Hematopoietic multipotent progenitor cell treated with erythropoietin and hydrocortisone succinate and interleukin-3 and kit ligand, for 17 days (in vitro differentiated cells): Measurements from ENCODE around the gene ZNF438.
"Not testable (repeated sequence)": the region's sequence is repeated elsewhere in the genome, so short reads cannot be mapped to it uniquely, and the experiment has no call there.

Source experiments
- DNase-seq: peaks from one replicate; pipeline ENCODE4 v3.0.0-alpha.2; 2015; ENCODE audit warnings: low spot score

Gene ZNF438

DNA sequence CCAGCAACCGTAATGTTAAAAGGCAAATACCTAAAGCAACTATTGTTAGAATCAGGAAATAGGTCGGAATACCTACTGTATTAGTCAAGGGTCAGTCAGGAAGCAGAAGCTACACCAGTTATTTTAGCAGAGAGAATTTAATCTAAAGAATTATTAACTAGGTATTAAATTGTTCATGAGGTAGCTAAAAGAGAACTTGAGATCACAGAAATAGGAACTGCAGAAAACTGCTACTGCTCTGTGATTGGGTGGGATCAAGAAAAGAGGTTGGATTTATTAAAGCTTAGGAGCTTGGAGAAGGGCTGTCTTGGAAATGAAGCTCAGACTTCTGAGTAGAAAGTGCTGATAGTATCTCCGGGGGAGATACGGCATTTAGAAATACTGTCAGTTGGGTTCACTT lies 20.0 kb upstream of the ZNF438 start:
- DNase-seq: no peak

DNA sequence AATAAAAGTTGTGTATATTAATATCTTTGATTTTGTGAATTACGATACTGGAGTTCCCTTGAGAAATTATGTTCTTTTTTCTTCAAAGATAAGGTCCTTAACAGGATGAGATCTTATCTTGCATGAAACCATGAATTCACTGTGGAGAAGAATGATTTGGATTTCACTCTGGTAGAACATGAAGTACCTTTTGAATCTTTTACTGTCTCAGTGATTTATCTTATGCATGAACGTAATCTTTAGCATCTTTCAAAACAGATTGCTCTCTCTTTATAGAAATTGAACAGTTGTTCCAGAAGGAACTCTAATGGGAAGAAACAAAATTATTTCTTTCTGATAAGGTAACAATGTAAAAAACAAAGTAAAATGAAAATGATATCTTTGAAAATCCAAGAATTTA lies 11.0 kb upstream of the ZNF438 start:
- DNase-seq: no peak

DNA sequence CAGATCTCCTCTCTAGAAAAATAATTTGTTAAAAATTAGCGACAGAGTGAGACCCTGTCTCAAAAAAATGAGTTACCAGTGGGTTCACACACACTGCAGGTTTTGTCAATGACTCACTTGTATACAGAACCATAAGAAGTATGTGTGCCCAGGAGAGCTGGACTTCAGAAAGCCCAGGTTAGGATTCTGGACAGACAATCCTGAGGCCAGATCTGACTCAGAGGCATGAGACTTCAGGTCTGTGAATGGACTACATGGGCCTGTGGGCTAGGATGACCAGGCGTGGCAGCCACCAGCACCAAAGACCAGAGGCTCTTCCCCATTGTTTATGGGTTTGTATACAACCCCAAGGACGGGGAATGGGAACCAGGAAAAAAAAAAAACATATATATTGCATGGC lies 9.3 kb upstream of the ZNF438 start:
- DNase-seq: no peak

DNA sequence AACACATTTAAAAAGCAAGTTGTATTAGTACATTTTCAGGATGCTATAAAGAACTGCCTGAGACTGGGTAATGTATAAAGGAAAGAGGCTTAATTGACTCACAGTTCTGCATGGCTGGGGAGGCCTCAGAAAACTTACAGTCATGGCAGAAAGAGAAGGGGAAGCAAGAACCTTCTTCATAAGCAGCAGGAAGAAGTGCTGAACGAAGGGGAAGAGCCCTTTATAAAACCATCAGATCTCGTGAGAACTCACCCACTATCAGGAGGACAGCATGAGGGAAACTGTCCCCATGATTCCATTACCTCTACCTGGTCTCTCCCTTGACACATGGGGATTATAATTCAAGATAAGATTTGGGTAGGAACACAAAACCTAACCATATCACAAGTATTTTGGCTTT lies 7.3 kb upstream of the ZNF438 start:
- not testable (repeated sequence) for DNase-seq

DNA sequence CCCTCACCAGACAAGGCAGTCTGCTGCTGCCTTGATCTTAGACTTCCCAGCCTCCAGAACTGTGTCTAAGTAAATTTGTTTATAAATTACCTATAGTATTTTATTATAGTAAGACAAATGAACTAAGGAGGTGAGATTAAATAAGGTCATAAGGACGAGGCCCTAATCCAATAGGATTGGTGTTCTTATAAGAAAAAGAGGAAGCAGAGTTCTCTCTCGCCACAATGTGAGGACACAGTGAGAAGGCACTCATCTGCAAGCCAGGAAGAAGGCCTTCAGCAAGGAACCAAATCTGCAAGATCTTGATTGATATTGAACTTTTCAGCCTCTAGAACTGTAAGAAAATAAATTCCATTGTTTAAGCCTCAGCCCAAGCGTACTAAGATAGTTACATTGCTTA lies 6.1 kb upstream of the ZNF438 start:
- DNase-seq: no peak

DNA sequence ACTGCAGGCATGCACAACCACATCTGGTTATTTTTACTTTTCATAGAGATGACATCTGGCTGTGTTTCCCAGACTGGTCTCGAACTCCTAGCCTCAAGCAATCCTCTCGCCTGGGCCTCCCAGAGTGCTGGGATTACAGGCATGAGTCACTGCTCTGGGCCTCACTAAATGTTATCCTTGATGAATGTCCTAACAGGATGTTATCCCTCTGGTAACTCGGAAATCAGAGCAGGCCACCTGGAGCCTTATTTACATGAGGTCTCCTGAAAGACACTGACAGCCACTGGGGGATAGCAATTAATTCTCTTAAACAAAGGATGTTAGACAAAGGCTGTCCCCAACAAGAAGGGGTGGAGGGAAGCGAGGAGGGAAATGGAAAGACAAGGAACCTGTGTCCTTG lies 4.5 kb upstream of the ZNF438 start:
- DNase-seq: no peak

DNA sequence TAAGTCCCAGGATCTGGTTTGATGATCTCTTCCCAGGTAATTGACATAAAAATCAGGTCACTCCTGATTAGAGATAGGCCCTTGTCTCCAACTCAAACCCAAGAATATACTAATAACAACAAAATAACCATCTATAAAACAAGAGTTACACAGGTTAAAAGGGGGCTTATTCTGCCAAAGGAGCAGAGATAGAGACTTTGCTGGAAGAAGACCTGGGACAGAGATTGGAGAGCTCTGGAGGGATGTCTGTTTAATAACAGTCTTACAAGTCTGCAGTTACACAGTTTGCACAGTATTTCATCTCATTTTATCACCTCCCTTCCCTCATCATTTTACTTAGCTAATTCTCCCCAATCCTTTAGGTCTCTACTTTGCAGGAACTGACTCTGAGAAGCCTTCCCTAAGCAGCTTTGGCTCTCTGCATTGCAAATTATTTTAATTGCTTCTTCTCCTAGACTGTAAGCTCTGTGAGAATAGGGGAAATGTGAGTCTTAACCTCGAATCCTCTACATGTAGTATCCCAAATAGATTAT lies 3.7 kb upstream of the ZNF438 start:
- no peak for DNase-seq

DNA sequence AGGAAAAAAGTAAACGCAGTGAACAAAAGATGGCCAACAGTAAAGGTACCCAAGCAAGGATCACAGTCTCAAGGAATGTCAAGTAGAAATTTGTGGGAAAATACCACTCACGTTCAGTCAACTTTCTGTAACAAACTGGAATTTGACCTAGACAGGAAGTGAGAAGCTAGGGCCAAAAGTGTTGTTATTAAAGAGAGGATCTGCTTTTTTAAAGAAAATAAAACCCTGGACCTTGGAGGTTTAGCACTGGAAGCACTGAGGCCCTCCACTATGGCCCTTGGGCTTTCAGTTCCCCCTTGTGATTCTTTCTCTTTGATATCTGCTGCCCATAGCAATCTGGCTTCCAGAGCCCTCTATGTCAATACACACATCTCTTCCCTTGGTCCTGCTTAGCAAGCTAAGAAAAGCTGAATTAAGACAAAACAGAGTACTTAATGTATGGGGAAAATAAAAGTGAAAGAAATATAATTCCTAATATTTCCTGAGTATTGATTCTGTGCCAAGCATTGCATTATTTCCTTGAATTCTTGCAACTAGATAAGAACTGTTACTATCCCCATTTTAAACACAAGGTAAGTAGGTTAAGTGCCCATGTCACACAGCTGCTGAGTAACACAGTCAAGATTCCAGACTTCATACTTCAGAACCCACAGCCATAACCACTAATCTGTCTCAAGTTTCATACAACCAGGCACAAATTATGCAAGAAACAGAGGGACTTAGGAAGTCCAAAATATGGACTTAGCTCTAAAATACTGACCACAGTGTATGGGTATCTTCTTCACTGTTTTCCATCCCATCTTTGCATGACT lies 2.6 kb upstream of the ZNF438 start:
- no peak for DNase-seq

DNA sequence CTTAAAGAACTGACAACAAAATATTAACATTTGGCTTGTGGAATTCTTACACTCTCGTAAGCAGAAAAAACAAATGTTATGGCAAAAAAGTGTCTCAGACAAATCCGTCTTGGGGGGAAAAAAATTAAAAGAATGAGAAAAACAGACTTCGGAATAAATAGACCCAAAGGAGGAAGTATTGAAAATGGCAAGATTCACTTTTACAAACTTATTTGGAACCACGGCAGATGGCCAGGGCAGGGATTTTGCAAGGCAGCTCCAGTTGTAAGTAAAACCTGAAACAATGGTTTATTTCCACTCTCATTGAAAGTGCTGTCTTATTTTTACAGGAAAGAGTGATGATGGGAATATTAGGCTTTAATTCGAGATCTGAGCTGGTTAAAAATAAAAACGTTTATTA lies 1.5 kb upstream of the ZNF438 start:
- DNase-seq: no peak

DNA sequence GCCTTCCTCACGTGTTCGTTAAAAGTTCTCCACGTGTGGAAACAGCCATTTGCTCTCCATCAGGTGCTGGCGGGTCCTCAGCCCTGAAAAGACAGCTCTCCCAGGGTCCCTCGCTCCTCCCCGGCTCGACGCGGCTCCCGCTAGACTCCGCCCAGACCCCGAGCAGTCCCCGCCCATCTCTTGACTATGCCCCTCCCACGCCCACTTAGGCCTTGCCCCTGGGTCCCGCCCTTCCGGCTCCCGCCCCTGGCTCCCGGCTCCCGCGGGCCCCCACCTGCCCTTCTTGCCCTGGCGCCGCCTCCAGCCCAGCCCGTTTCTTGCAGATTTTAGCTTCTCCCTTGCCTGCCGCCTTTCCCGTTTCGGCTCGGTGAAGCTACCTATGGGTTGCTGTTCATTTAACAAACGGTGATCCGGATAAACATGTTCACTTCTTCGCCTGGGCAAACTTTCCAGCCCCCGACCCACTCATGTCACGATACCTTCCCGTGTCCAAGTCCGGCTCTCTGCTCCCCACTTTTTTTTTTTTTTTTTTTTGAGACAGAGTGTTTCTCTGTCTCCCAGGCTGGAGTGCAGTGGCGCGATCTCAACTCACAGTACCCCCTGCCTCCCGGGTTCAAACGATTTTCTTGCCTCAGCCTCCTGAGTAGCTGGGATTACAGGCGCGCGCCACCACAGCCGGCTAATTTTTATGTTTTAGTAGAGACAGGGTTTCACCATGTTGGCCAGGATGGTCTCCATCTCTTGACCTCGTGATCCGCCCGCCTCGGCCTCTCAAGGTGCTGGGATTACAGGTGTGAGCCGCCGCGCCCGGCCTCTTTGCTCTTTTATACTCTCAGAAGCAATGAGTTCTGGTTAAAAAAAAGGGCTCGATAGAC lies 830 bp upstream of the ZNF438 start:
- peak; percentile 95 for DNase-seq

DNA sequence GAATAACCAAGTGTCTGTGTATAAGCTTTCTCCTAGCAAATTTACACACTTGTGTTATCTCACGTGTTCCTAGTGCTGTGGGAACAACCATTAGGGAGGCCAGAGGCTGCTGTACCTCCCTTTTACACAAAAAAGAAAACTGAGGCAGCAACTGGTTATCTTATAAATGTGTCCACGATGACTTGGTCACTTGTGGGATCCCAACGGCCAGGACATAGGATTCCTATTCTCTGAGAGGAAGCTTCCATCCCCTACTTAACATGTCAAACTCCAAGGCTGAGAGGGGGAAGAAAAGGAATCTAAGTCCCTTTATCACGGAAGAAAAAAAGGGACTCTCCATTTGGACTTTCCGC lies 484 bp downstream of the ZNF438 start:
- no peak for DNase-seq

DNA sequence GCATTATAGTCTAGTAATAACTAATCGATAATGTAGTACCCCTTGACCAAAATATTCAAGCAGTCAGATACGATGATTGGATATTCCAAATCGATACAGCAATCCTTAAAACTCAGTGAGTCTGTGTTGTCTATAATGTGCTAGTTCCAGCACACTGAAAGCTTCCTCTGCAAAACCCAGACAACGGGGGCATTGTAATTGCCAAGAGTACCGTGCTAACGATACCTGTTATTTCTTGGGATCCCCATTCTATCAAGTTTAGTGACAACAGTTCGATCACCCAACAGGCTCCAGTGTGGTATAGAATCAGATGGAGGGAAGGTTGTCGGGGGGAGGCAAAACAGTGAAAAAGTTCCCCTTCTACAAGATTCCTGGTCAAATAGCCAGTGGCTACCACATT lies 865 bp downstream of the ZNF438 start:
- no peak for DNase-seq

DNA sequence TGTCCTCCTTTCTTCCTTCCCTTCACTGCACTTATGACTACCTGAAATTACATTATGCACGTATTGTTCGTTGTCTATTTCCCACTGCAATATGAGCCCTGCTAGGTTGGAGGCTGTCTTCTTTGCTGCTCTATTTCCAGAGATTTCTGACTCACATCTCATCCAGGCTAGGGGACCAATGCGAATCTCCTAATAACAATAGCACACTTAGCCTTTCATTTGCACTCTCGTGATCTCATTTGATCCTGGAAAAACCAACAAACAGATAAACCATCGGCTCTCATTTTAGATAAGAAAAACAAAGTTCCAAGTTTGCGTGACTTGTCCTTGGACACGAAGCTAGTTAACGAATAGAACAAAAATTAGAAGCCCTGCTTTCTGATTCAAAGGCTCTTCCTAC lies 1.4 kb downstream of the ZNF438 start:
- no peak for DNase-seq

DNA sequence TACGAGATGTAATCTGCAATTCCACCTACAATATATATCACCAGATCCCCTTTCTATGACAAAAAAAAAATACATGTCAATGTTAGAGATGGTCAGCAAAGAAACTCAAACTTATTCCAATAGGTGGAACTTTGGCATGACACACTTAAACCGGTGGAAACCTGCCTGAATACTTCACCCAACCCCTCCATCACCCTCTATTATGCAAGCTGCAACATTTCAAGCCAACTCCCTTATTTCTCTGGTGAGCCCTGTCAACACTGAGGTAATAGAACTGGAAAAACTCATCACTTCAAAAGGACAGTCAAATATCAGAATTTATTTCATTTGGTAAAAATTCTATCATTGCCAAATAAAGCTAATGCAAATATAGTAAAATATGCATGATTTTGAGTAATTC lies 3.6 kb downstream of the ZNF438 start:
- no peak for DNase-seq

DNA sequence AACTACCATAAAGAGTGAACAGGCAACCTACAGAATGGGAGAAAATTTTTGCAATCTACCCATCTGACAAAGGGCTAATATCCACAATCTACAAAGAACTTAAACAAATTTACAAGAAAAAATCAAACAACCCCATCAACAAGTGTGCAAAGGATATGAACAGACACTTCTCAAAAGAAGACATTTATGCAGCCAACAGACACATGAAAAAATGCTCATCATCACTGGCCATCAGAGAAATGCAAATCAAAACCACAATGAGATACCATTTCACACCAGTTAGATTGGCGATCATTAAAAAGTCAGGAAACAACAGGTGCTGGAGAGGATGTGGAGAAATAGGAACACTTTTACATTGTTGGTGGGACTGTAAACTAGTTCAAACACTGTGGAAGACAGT lies 5.4 kb downstream of the ZNF438 start:
- DNase-seq: not testable (repeated sequence)

DNA sequence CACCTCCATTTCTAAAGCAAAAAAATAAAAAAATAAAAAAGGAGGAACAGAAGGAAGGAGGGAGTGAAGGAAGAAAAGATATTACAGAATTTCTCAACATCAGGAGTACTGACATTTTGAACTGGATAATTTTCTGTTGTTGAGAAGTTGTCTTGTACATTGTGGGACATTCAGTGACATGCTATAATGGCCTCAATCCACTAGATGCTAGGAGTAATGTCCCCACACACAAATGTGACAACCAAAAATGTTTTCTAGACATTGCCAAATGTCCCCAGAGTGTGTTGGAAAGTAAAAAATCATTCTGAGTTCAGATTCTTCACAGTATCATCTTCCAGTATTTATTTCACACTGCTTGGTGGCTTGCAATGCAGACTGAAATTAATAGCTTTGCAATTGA lies 6.5 kb downstream of the ZNF438 start:
- no peak for DNase-seq

DNA sequence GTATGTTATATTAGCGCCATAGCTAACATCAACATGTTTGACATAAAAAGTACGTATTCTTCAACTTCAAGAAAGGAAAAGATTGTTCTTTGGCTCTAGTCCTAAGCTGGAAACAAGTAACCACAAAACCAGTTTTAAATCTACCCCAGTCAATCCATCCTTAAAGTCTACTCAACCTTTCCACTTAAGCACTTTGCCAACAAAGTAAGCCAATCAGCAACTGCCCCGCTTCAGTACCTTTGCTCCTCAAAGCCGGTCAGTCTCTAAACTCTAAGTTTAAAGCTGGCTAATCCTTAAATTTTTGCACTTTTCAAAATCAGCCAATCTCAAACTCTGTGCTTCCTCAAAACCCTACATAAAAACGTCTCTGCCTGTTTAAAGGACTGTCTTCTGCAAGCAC lies 8.1 kb downstream of the ZNF438 start:
- DNase-seq: no peak

DNA sequence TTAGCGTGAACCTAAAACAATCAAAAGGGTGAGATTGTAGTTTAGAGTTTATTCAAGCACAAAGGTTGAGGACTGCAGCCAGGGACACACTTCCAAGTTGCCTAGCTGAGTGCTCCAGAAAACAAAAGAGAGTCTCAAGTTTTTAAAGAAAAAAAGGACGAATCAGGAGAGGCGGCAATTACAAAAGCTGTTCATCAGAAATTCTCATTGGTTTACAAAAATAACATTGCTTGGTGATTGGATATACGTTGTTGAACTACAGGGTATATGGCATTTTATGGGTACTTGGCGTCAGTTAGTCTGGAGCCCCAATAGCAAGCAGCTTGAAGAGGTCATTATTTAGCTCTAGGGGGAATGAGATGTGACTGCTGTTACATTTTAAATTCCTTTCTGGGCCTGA lies 11.5 kb downstream of the ZNF438 start:
- no peak for DNase-seq

DNA sequence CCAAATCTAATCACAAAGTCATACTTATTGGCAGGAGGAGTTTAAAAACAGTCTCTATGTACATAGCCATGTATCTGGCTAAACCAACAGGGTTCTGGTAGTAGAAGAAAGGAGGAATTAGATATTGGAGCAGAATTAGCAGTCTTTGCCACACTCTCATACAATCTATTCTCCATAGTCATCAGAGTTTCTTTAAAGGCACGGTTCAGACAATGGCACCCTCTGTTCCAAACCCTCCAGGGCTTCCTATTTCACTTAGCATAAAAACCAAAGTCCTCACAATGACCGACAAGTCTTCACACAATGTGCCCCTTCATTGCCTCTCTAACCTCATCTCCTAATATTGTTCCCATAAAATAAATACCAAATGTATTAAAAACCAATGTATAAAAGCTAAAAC lies 12.7 kb downstream of the ZNF438 start:
- DNase-seq: no peak

DNA sequence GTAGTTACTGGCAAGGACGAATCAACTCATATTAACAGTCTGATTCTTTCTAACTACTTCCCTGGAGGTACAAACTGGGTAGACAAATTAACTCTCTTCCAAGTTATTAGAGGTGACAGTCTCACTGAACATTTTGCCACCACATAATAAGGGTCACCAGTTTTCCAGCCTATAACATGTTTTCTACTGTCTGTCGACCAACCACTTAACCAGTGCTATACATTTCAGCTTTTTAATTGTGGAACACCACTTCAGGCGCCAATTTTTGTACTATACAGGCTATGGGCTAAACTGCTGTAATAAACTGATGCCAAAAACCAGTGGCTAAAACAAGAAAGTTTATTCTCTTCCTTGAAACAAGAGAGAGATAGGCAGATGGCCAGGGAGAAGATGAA lies 13.3 kb downstream of the ZNF438 start:
- no peak for DNase-seq

DNA sequence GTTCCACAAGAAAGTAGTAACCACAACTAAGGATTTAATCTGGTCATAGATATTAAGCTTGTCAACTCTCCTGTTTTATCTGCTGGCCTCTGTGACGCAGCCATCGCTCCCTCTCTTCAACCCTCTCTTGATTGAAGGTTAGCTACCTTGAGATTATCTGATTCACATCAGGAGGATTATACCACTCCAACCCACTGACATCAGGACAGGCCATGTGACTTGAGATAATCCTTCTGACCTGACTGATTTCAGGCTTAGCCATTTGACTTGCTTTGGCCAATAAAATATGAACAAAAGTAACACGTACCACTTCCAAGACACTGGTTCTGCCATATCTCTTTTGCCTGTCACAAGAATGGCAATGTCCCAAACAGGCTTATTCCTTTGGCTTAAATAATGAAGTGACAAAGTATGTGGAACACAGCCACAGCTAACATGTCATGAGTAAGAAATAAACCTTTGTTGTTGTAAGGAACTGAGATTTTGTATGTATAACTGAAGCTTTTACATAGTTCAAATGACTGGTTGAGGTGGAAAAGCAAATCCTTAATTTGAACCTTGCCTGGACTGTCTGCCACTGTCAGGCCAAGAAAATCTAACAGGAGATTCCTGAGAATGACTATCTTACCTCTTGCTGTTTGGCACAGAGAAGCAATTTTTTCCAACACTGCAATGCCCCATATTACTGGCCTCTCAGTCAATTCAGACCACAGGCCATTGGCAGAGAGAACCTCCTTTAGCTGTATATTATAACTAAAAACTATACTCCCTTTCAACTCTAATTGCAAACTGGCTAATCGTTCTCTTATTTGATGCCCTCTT lies 13.9 kb downstream of the ZNF438 start:
- DNase-seq: no peak

DNA sequence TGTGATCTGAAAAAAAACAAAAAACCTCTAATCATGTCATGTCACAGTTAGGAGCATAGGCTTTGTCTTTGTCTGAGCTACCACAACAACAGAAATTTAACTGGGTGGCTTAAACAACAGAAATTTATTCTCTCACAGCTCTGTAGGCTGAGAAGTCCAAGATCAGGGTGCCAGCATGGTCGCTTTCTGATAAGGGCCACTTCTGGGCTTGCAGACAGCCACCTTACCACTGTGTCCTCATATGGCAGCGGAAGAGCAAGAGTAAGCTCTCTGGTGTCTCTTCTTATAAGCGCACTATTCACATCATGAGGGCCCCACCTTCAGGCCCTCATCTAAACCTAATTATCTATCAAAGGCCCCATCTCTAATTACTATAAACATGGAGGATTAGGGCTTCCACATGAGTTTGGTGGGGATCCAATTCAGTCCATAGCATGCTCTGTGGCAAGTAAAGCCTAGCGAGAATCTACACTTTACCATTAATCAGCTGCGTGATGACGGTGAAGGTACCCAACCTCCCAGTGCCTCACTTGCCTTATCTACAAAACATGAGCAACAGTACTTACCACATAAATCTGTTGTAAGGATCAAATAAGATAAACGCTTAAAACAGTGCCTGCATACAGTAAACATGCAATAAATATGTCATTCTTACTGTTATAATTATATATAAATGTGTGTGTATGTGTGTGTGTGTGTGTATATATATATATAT lies 17.3 kb downstream of the ZNF438 start:
- no peak for DNase-seq
